ENCODE data around the gene CRX. TPM values are rescaled to one million over a fixed set of nuclear protein-coding genes. Genes with fewer than 3 reads are reported as not detected.

CRX gene
- total RNA-seq, 5 donors from 2014 or later (not counting 1 experiment from before 2014, with no cell fraction given): not detected

DNA sequence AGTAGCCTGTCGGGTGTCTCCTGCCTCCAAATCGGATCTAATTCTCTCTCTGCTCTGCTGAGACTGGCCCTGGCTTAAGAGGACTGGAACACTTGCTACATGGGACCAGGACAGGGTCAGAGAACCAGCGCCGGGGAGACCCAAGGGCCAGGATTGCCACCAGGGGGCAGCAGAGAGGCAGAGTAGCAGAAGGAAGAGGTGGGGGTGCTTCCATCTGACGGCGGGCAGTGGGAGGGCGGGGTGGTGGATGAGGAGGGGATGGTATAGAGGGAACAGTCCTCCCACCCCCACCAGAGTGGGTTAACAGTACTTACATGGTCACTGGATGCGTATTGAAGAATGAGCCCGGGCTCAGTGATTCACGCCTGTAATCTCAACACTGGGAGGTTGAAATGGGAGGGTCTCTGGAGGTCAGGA, 31.3 kb upstream of the CRX start:
- Histone ChIP-seq H3K4me1 (ENCODE audit: control insufficient read depth in 1 of 2, extremely low read depth in 1 of 2, insufficient read depth in 2 of 2, low read length in 2 of 2) (peaks cover 0 to 7% of the 10 kb centered on the region in 2 experiments), H3K36me3 (ENCODE audit: control insufficient read depth in 2 of 2, extremely low read depth in 1 of 2, insufficient read depth in 1 of 2, low read length in 1 of 2) (peaks cover 0 to 4% of the 10 kb centered on the region in 2 donors), H3K27me3 (replicated peaks in 1 of 2; ENCODE audit: control insufficient read depth in 2 of 2, extremely low read depth in 1 of 2, insufficient read depth in 2 of 2, low read length in 1 of 2) (peaks cover 0 to 9% of the 10 kb centered on the region in 2 experiments), H3K27ac (ENCODE audit: low read length) (no peak overlapping the region), H3K9me3 (no peaks in the 10 kb centered on the region), H3K4me3 (ENCODE audit: control insufficient read depth in 1 of 2, extremely low read depth in 1 of 2, low read length in 1 of 2) (no peak overlapping the region)
- POLR2A ChIA-PET: no interaction called here
- peak; percentile 44 to 87 (median 73) for DNase-seq
- ATAC-seq (replicated peaks in 1 of 4): peak; percentile 58 to 86 (median 76)
- Mint-ChIP-seq H3K27ac (no peak overlapping the region), H3K4me1 (peaks cover 4 to 16% (median 5%) of the 10 kb centered on the region in 3 donors), H3K36me3 (peaks cover 2% of the 10 kb centered on the region), H3K4me3 (no peak overlapping the region), H3K27me3 (peaks cover 0 to 4% of the 10 kb centered on the region in 2 donors), H3K9me3 (no peaks in the 10 kb centered on the region)
- CTCF ChIA-PET: interaction anchor here in 1 of 2 donors (0.6 to 0.7 kb wide), 2 partner anchors 25 to 266 kb away, joined by 3 to 4 read pairs; no protein-coding TSS in a partner anchor
- WGBS (ENCODE audit: insufficient coverage): no CpG with 5 or more reads among the region's 10 CpGs

DNA sequence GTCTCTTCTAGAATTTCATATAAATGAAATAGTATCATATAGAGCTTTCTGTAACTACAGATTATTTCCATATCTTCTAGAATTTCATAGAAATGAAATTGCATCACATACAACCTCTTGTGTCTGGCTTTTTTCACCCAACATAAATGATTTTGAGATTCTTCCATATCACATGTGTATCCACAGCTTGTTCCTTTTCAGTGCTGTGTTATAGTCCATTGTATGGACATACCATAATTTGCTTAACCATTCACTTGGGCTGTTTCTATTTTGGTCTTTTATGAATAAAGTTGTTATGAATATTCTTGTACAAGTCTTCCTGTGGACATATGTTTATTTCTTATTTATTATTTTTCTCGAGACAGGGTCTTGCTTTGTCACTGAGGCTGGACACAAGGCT, 29.1 kb upstream of the CRX start:
- POLR2A ChIA-PET: no interaction called here
- H3K36me3 Mint-ChIP-seq: no peaks in the 10 kb centered on the region

DNA sequence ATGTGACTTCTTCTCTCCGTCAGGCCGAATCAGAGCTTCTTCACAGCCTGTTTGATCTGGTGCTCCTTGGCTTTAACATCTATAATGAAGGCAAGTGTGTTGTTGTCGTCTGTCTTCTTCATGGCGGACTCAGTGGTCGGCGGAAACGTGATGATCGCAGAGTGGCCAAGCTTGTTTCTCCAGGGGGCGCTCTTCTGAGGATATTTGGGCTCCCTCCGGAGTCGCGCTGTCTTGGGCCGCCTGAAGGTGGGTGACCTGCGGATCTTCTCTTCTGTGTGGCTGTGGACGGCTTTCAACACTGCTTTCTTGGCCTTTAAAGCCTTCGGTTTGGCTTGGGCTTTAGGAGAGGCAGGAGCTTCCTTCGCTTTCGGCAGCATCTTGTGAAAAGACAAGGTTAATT, 27.2 kb upstream of the CRX start:
- 87% methylated on average over 12 of the region's 18 CpGs for WGBS (ENCODE audit: insufficient coverage)
- Histone ChIP-seq H3K27me3 (replicated peaks in 1 of 2; ENCODE audit: control insufficient read depth in 2 of 2, extremely low read depth in 1 of 2, insufficient read depth in 2 of 2, low read length in 1 of 2) (peaks cover 0 to 19% of the 10 kb centered on the region in 2 experiments), H3K9me3 (no peaks in the 10 kb centered on the region), H3K27ac (ENCODE audit: low read length) (no peak overlapping the region), H3K4me1 (ENCODE audit: control insufficient read depth in 1 of 2, extremely low read depth in 1 of 2, insufficient read depth in 2 of 2, low read length in 2 of 2) (peaks cover 0 to 7% of the 10 kb centered on the region in 2 experiments), H3K36me3 (ENCODE audit: control insufficient read depth in 2 of 2, extremely low read depth in 1 of 2, insufficient read depth in 1 of 2, low read length in 1 of 2) (no peaks in the 10 kb centered on the region), H3K4me3 (ENCODE audit: control insufficient read depth in 1 of 2, extremely low read depth in 1 of 2, low read length in 1 of 2) (no peak overlapping the region)
- Mint-ChIP-seq H3K36me3 (no peaks in the 10 kb centered on the region), H3K4me3 (no peak overlapping the region), H3K27ac (no peak overlapping the region), H3K9me3 (no peaks in the 10 kb centered on the region), H3K4me1 (peaks cover 2 to 9% (median 2%) of the 10 kb centered on the region in 3 donors), H3K27me3 (peaks cover 9 to 11% of the 10 kb centered on the region in 2 donors)
- ATAC-seq (replicated peaks in 1 of 4): no peak
- no peak for DNase-seq
- CTCF ChIA-PET: interaction anchor here in 1 of 2 donors (0.6 kb wide), 1 partner anchor 432 kb away, joined by 3 read pairs; no protein-coding TSS in a partner anchor
- POLR2A ChIA-PET: no interaction called here

More for the DNA sequence above, 29.1 kb upstream of the CRX start:
- Histone ChIP-seq H3K9me3 (no peaks in the 10 kb centered on the region), H3K4me3 (ENCODE audit: control insufficient read depth in 1 of 2, extremely low read depth in 1 of 2, low read length in 1 of 2) (no peak overlapping the region), H3K36me3 (ENCODE audit: control insufficient read depth in 2 of 2, extremely low read depth in 1 of 2, insufficient read depth in 1 of 2, low read length in 1 of 2) (no peaks in the 10 kb centered on the region), H3K4me1 (ENCODE audit: control insufficient read depth in 1 of 2, extremely low read depth in 1 of 2, insufficient read depth in 2 of 2, low read length in 2 of 2) (peaks cover 0 to 7% of the 10 kb centered on the region in 2 experiments), H3K27ac (ENCODE audit: low read length) (no peak overlapping the region), H3K27me3 (replicated peaks in 1 of 2; ENCODE audit: control insufficient read depth in 2 of 2, extremely low read depth in 1 of 2, insufficient read depth in 2 of 2, low read length in 1 of 2) (peaks cover 0 to 10% of the 10 kb centered on the region in 2 experiments)
- CTCF ChIA-PET: interaction anchor here in 1 of 2 donors (0.7 kb wide), 1 partner anchor 360 kb away, joined by 3 read pairs; no protein-coding TSS in a partner anchor
- Mint-ChIP-seq H3K4me1 (peaks cover 4 to 16% (median 5%) of the 10 kb centered on the region in 3 donors), H3K27ac (no peak overlapping the region), H3K4me3 (no peak overlapping the region), H3K27me3 (peaks cover 0 to 7% of the 10 kb centered on the region in 2 donors), H3K9me3 (no peaks in the 10 kb centered on the region)
- DNase-seq (no peak), ATAC-seq (replicated peaks in 1 of 4) (no peak)
- no CpG with 5 or more reads among the region's 1 CpG for WGBS (ENCODE audit: insufficient coverage)

DNA sequence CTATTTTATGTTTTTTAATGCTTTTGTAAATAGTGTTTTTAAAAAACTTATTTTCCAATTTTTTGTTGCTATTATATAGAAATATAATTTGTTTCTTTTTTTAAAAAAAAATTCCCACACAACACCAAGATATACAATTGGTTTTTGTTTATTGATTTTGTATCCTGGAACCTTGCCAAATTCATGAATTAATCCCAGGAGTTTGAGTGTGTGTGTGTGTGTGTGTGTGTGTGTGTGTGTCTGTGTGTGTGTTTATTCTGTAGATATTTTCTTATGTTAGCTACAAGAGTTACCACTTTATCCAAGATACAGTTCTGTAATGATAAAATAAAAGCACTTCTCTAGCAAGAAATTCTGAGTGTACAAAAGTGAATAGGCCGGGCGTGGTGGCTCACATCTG, 25.0 kb upstream of the CRX start:
- H3K27me3 Mint-ChIP-seq: peaks cover 6 to 11% of the 10 kb centered on the region in 2 donors
- H3K9me3 Mint-ChIP-seq: peaks cover 0 to 5% (median 5%) of the 10 kb centered on the region in 3 donors
- H3K27ac ChIP-seq (ENCODE audit: low read length): no peak overlapping the region
- no peaks in the 10 kb centered on the region for H3K36me3 ChIP-seq (ENCODE audit: control insufficient read depth in 2 of 2, extremely low read depth in 1 of 2, insufficient read depth in 1 of 2, low read length in 1 of 2)
- no peak overlapping the region for H3K4me3 ChIP-seq (ENCODE audit: control insufficient read depth in 1 of 2, extremely low read depth in 1 of 2, low read length in 1 of 2)
- H3K4me1 ChIP-seq (ENCODE audit: control insufficient read depth in 1 of 2, extremely low read depth in 1 of 2, insufficient read depth in 2 of 2, low read length in 2 of 2): no peaks in the 10 kb centered on the region
- no peak for DNase-seq
- ChIA-PET POLR2A (no interaction called here), CTCF (no interaction called here)
- WGBS (ENCODE audit: insufficient coverage): no CpG with 5 or more reads among the region's 2 CpGs
- peaks cover 4% of the 10 kb centered on the region for H3K36me3 Mint-ChIP-seq
- no peaks in the 10 kb centered on the region for H3K9me3 ChIP-seq
- H3K27me3 ChIP-seq (replicated peaks in 1 of 2; ENCODE audit: control insufficient read depth in 2 of 2, extremely low read depth in 1 of 2, insufficient read depth in 2 of 2, low read length in 1 of 2): peaks cover 0 to 10% of the 10 kb centered on the region in 2 experiments
- no peak overlapping the region for H3K4me3 Mint-ChIP-seq
- no peaks in the 10 kb centered on the region for H3K4me1 Mint-ChIP-seq
- no peak for ATAC-seq (replicated peaks in 1 of 4)
- H3K27ac Mint-ChIP-seq: no peak overlapping the region

DNA sequence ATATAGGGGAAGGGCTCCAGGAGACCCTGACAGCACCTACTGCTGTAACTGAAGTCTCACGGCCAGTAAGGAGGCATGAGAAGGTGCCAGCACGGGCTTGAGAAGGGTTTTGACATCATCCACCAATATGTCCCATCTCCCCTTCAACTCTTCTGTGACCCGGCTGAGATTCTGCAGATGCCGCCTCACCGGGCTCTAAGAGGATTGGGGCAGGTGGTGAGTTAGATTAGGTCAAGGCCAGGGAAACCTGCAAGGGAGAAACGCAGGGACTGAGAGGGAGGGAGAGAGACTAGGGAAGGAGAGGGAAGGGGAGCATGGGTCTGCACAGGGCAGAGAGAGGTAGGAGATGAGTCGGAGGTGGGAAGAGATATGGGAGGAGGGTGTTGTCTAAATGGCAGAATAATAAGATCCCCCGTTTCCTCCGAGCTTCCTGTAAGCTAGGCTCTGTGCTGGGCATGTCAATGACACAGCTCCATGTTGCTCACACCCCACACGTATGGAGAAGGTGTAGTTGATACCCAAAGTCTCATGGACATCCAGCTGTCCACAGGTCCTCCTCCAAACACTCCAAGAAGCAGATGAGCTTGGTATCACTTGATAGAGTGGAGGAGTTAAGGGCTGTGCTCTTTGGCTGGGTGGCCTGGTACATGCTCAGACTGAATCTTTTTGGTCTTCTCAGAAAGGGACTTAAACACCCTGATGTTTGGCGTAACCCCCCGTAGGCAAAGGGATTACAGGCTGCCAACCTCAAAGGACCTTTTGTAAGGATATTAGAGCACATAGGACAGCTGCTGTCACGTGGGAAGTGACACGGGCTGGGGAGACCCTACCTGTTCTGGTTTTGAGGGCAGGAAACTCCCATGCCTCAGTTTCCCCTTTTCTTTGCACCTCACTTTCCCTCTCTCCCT, 23.5 kb upstream of the CRX start:
- peaks cover 0 to 5% (median 5%) of the 10 kb centered on the region in 3 donors for H3K9me3 Mint-ChIP-seq
- ATAC-seq (replicated peaks in 1 of 4) (no peak), DNase-seq (no peak)
- Histone ChIP-seq H3K27ac (ENCODE audit: low read length) (no peak overlapping the region), H3K4me3 (ENCODE audit: control insufficient read depth in 1 of 2, extremely low read depth in 1 of 2, low read length in 1 of 2) (no peak overlapping the region), H3K4me1 (ENCODE audit: control insufficient read depth in 1 of 2, extremely low read depth in 1 of 2, insufficient read depth in 2 of 2, low read length in 2 of 2) (no peaks in the 10 kb centered on the region), H3K9me3 (no peaks in the 10 kb centered on the region), H3K36me3 (ENCODE audit: control insufficient read depth in 2 of 2, extremely low read depth in 1 of 2, insufficient read depth in 1 of 2, low read length in 1 of 2) (no peaks in the 10 kb centered on the region), H3K27me3 (replicated peaks in 1 of 2; ENCODE audit: control insufficient read depth in 2 of 2, extremely low read depth in 1 of 2, insufficient read depth in 2 of 2, low read length in 1 of 2) (peaks cover 0 to 10% of the 10 kb centered on the region in 2 experiments)
- no peaks in the 10 kb centered on the region for H3K4me1 Mint-ChIP-seq
- no peak overlapping the region for H3K27ac Mint-ChIP-seq
- WGBS (ENCODE audit: insufficient coverage): 100% methylated on average over 1 of the region's 14 CpGs
- H3K27me3 Mint-ChIP-seq: peaks cover 6 to 11% of the 10 kb centered on the region in 2 donors
- peaks cover 4% of the 10 kb centered on the region for H3K36me3 Mint-ChIP-seq
- CTCF ChIA-PET: no interaction called here
- no peak overlapping the region for H3K4me3 Mint-ChIP-seq
- POLR2A ChIA-PET: no interaction called here

DNA sequence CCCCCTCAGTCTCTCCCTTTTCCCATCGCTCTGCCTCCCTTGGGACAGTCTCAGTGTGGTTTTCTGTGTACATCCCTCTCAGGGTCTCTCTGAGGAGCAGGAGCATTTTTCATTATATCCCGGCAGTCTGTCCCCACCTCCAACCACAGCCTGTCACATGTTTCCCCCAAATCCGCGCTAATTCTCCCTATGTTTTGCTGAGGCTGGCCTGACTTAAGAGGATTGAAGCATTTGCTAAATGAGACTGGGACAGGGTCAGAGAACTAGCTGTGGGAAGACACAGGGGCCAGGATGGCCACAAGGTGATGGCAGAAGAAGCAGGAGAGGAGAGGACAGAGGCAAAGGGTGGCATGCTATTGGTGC, 22.9 kb upstream of the CRX start:
- Histone ChIP-seq H3K9me3 (no peaks in the 10 kb centered on the region), H3K27me3 (replicated peaks in 1 of 2; ENCODE audit: control insufficient read depth in 2 of 2, extremely low read depth in 1 of 2, insufficient read depth in 2 of 2, low read length in 1 of 2) (peaks cover 0 to 10% of the 10 kb centered on the region in 2 experiments), H3K36me3 (ENCODE audit: control insufficient read depth in 2 of 2, extremely low read depth in 1 of 2, insufficient read depth in 1 of 2, low read length in 1 of 2) (no peaks in the 10 kb centered on the region), H3K4me1 (ENCODE audit: control insufficient read depth in 1 of 2, extremely low read depth in 1 of 2, insufficient read depth in 2 of 2, low read length in 2 of 2) (no peaks in the 10 kb centered on the region), H3K4me3 (ENCODE audit: control insufficient read depth in 1 of 2, extremely low read depth in 1 of 2, low read length in 1 of 2) (no peak overlapping the region), H3K27ac (ENCODE audit: low read length) (no peak overlapping the region)
- no peak overlapping the region for H3K27ac Mint-ChIP-seq
- H3K4me1 Mint-ChIP-seq: no peaks in the 10 kb centered on the region
- no peak for ATAC-seq (replicated peaks in 1 of 4)
- no CpG with 5 or more reads among the region's 4 CpGs for WGBS (ENCODE audit: insufficient coverage)
- POLR2A ChIA-PET: no interaction called here
- peaks cover 4% of the 10 kb centered on the region for H3K36me3 Mint-ChIP-seq
- no peak overlapping the region for H3K4me3 Mint-ChIP-seq
- peaks cover 0 to 5% (median 5%) of the 10 kb centered on the region in 3 donors for H3K9me3 Mint-ChIP-seq
- no peak for DNase-seq
- peaks cover 6 to 11% of the 10 kb centered on the region in 2 donors for H3K27me3 Mint-ChIP-seq
- CTCF ChIA-PET: no interaction called here
